ENCODE data around the gene GRM8.

Gene GRM8

GRCh38 chr7:127146746-127147536, 105.8 kb downstream of the GRM8 start:
- DNase-seq (ENCODE audit: low spot score) = no peak

GRCh38 chr7:127137146-127137545, 115.6 kb downstream of the GRM8 start:
- DNase-seq (ENCODE audit: low spot score) = no peak

- no peak for DNase-seq (ENCODE audit: low spot score)
Measured at GRCh38 chr7:127135871-127136485, 116.8 kb downstream of the GRM8 start.

- DNase-seq (ENCODE audit: low spot score) = no peak
Measured at GRCh38 chr7:127123220-127123619, 129.5 kb downstream of the GRM8 start.

GRCh38 chr7:127119517-127119916, 133.2 kb downstream of the GRM8 start:
- DNase-seq (ENCODE audit: low spot score) = no peak

GRCh38 chr7:127114742-127115265, 137.9 kb downstream of the GRM8 start:
- no peak for DNase-seq (ENCODE audit: low spot score)

- DNase-seq (ENCODE audit: low spot score) = peak; percentile 63
Measured at GRCh38 chr7:127107601-127108007, 145.1 kb downstream of the GRM8 start.

GRCh38 chr7:127093340-127093739, 159.4 kb downstream of the GRM8 start:
- DNase-seq (ENCODE audit: low spot score) = no peak

GRCh38 chr7:127091620-127092019, 161.1 kb downstream of the GRM8 start:
- DNase-seq (ENCODE audit: low spot score) = no peak

GRCh38 chr7:127089146-127089545, 163.6 kb downstream of the GRM8 start:
- DNase-seq (ENCODE audit: low spot score) = no peak

- DNase-seq (ENCODE audit: low spot score) = no peak
Measured at GRCh38 chr7:127081539-127081938, 171.2 kb downstream of the GRM8 start.

- no peak for DNase-seq (ENCODE audit: low spot score)
Measured at GRCh38 chr7:127080576-127080975, 172.2 kb downstream of the GRM8 start.

GRCh38 chr7:127066974-127067373, 185.8 kb downstream of the GRM8 start:
- no peak for DNase-seq (ENCODE audit: low spot score)

GRCh38 chr7:127059475-127059874, 193.3 kb downstream of the GRM8 start:
- no peak for DNase-seq (ENCODE audit: low spot score)

- no peak for DNase-seq (ENCODE audit: low spot score)
Measured at GRCh38 chr7:127057918-127058317, 194.8 kb downstream of the GRM8 start.

GRCh38 chr7:127056202-127056601, 196.5 kb downstream of the GRM8 start:
- no peak for DNase-seq (ENCODE audit: low spot score)

GRCh38 chr7:127047521-127047920, 205.2 kb downstream of the GRM8 start:
- DNase-seq (ENCODE audit: low spot score) = no peak

- DNase-seq (ENCODE audit: low spot score) = no peak
Measured at GRCh38 chr7:127041689-127042452, 210.9 kb downstream of the GRM8 start.

- DNase-seq (ENCODE audit: low spot score) = no peak
Measured at GRCh38 chr7:127040042-127040441, 212.7 kb downstream of the GRM8 start.

GRCh38 chr7:127039541-127039940, 213.2 kb downstream of the GRM8 start:
- DNase-seq (ENCODE audit: low spot score) = no peak

- DNase-seq (ENCODE audit: low spot score) = no peak
Measured at GRCh38 chr7:127035203-127035849, 217.4 kb downstream of the GRM8 start.

- DNase-seq (ENCODE audit: low spot score) = no peak
Measured at GRCh38 chr7:127034186-127034806, 218.4 kb downstream of the GRM8 start.

All from globus pallidus (tissue), 1 donor.